GM12892 (cell line): ENCODE data around the gene TNRC18.

ENCODE experiments used
- POLR2A ChIP-seq: IDR thresholded peaks from 2 replicates; pipeline ENCODE4 v1.6.1; 2011; ENCODE audit warnings: low read depth, low read length, control low read depth
- POLR2AphosphoS5 ChIP-seq: IDR thresholded peaks from 2 replicates; pipeline ENCODE4 v1.6.1; 2011; ENCODE audit warnings: low read depth, low read length, control low read depth

GRCh38 chr7:5367661-5368060 lies 56.0 kb downstream of the TNRC18 start:
- no peak for TF ChIP-seq POLR2A
- TF ChIP-seq POLR2AphosphoS5: no peak
